ENCODE results near the gene NCF2.
A peak's percentile ranks its signal among the peaks of the same experiment; 100 is the strongest.

Gene NCF2

DNA sequence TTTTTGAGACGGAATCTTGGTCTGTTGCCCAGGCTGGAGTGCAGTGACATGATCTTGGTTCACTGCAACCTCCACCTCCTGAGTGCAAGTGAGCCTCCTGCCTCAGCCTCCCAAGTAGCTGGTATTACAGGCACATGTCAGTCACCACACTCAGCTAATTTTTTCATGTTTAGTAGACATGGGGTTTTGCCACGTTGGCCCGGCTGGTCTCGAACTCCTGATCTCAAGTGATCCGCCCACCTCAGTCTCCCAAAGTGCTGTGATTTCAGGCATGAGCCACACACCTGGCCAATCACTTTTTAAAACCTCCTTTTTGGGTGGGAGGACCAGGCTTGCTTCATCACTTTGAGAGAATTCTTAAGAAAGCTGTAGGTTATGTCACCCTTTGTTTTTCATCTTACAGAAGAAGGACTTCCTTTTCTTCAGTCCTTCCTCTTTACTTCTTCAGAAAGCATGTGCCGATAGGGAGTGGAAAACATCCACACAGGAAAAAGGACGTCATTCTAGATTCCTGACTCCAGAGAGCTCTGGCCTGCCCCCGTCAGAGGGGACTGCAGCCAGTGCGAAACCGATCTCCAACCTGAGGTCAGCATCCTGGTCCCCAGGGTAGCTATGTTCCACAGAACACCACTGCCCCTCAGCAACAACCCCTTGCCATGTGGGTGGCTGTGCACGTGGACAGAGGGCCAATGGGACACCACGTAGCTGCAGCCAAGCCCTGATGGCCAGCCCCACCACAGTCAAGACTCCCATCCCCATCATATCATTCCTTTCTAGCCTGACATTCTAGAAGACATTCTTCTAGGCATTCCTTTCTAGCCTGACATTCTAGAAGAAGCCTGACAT lies 21.9 kb downstream of the NCF2 start:
- DNase-seq (ENCODE audit: low read depth) = no peak
- no peak overlapping the region for H3K4me3 ChIP-seq (ENCODE audit: low read length)

DNA sequence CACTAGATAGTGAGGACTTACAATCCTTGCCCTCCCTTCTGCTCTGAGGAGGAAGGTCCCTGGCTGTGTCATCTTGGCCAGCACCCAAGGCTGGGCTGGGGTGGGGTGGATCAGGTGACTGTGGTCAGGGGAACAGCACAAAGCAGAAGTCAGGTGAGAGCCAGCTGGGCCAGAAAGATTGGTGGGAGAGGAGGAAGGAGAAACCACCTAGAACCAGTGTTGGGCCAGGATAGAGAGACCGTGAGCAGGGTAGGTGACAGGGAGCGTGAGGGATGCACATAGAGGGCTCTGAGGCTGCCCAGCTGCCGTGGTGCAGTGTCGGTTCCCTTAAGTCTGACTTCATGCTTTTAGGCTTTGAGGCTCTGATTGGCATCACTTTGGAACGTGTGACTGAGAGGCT lies 22.7 kb downstream of the NCF2 start:
- H3K4me3 ChIP-seq (ENCODE audit: low read length) = no peak overlapping the region

More for the DNA sequence above, 21.9 kb downstream of the NCF2 start:
- TF ChIP-seq, protein P1, sequence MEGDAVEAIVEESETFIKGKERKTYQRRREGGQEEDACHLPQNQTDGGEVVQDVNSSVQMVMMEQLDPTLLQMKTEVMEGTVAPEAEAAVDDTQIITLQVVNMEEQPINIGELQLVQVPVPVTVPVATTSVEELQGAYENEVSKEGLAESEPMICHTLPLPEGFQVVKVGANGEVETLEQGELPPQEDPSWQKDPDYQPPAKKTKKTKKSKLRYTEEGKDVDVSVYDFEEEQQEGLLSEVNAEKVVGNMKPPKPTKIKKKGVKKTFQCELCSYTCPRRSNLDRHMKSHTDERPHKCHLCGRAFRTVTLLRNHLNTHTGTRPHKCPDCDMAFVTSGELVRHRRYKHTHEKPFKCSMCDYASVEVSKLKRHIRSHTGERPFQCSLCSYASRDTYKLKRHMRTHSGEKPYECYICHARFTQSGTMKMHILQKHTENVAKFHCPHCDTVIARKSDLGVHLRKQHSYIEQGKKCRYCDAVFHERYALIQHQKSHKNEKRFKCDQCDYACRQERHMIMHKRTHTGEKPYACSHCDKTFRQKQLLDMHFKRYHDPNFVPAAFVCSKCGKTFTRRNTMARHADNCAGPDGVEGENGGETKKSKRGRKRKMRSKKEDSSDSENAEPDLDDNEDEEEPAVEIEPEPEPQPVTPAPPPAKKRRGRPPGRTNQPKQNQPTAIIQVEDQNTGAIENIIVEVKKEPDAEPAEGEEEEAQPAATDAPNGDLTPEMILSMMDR (conservative IDR thresholded peaks at IDR 0.05; ENCODE audit: low read depth, low read length) = no peak

DNA sequence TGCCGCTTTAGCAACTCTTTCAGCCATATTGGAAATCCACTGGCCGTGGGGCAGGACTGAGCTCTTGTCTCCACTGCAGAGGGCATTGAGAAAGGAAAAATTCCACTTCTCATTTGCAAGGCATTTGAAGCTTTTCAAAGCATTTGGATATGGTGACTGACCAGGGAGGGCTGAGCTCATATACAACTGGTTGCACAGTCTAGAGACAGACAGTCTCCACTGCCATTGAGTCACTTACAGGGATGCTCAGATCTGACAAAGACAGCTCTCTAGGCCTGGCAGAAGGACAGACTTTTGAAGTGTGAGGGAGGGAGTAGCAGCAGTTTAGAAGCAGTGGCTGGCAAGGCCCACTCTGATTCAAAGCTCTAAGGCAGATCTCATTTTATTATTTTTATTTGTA lies 24.2 kb downstream of the NCF2 start:
- no peak for DNase-seq (ENCODE audit: low read depth)
- H3K4me3 ChIP-seq (ENCODE audit: low read length) = no peak overlapping the region
- TF ChIP-seq, protein P1 (conservative IDR thresholded peaks at IDR 0.05; ENCODE audit: low read depth, low read length) = no peak

More for the DNA sequence above, 22.7 kb downstream of the NCF2 start:
- TF ChIP-seq, protein P1 (conservative IDR thresholded peaks at IDR 0.05; ENCODE audit: low read depth, low read length) = no peak
- DNase-seq (ENCODE audit: low read depth) = peak; percentile 51

DNA sequence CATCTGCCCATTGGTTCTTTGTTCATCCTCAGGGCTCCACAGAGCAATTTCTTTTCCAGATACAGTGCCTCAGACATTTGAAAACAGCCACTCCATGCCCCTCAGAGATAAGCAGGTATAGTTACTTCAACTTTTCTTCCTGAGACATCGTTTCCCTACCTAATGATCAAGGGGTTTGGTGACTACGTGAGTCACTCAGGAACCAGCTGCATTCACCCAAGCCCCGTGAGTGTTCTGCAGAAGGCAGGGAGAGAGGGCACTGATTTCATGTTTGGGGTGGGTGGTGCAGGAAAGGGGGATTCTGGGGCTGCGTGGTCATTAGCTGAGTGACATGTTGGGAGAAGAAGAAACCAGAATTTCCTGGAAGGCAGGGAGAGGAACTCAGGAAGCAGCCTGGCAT lies 25.0 kb downstream of the NCF2 start:
- TF ChIP-seq, protein P1 (conservative IDR thresholded peaks at IDR 0.05; ENCODE audit: low read depth, low read length) = no peak
- no peak for DNase-seq (ENCODE audit: low read depth)
- no peak overlapping the region for H3K4me3 ChIP-seq (ENCODE audit: low read length)

DNA sequence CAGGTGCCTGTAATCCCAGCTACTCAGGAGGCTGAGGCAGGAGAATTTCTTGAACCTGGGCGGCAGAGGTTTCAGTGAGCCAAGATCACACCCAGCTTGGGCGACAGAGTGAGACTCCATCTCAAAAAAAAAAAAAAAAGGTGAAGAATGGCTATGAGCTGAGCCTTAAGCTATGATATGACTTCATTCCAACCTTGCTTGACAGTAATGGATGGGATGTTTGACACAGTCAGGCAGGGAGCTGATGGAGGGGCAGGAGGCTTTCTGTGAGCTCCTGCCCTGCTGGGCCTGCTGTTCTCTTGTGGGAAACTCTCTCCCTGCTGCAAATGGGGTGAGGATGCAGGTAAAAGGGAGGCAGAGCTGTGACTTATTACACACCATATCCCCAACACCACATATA lies 27.6 kb downstream of the NCF2 start:
- TF ChIP-seq, protein P1 (conservative IDR thresholded peaks at IDR 0.05; ENCODE audit: low read depth, low read length) = no peak
- no peak for DNase-seq (ENCODE audit: low read depth)
- H3K4me3 ChIP-seq (ENCODE audit: low read length) = no peak overlapping the region

DNA sequence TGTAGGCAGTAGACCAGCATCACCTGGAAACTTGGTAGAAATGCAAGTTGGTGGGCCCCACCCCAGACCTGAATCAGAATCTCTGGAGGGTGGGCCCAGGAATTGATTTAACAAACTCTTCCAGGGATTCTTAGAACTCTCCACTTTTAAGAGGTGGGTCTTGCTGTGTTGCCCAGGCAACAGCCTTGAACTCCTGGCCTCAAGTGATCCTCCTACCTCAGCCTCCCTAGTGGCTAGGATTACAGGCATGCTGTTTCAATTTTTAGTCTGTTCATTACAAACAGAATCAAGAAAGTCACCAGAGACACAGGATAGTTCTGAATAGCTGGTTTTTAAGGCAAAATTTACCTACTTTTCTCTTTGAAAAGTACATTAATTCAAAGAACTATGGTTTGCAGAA lies 31.2 kb downstream of the NCF2 start:
- no peak overlapping the region for H3K4me3 ChIP-seq (ENCODE audit: low read length)
- TF ChIP-seq, protein P1 (conservative IDR thresholded peaks at IDR 0.05; ENCODE audit: low read depth, low read length) = no peak
- DNase-seq (ENCODE audit: low read depth) = no peak

DNA sequence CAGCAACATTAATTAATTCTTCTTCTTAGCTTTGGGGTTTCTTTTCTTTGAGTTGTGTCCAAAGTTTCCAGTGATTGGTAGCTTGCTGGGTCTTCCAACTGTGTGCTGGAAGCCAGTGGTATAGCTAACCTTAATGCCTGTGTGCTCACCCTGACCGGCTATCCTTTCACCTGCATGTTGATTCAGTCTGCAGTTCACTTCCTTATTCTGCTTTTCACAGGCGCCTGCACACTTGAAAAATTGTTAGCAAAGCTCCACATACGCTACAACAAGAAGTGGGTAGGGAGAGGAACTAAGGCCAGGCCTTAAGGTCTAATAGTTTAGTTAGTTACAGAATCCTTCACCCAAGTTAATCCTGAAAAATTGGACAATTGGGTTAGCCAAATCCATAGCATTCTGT lies 35.7 kb downstream of the NCF2 start:
- no peak overlapping the region for H3K4me3 ChIP-seq (ENCODE audit: low read length)
- no peak for DNase-seq (ENCODE audit: low read depth)
- TF ChIP-seq, protein P1 (conservative IDR thresholded peaks at IDR 0.05; ENCODE audit: low read depth, low read length) = no peak

Measured in retinal pigment epithelial cell (primary cell).